ENCODE measurements around the gene PPP2R2C. TPM values are rescaled to one million over a fixed set of nuclear protein-coding genes. Genes with fewer than 3 reads are reported as not detected.

The PPP2R2C gene
- polyA plus RNA-seq, 1 of the 3 experiments (the other 2 are of a cell fraction), result 0.21 TPM

DNA sequence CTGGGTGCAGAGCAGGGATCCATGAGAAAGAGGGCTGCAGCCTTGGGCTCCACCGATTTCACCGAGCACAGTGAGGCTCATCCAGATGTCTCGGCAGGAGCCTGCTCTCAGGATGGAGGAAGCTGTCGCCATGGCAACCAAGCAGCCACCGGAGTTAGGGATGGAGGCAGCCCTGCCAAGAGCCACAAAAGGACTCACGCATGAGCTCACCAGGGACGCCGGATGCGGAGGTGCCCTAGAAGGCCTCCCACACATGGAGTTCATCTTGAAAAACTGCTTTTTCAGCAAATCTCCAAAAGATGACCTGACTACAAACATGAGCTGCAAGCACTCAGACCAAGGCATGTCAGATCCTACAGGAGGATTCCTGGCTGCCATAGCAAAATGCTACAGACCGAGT is 112.0 kb downstream of the PPP2R2C start (continued):
- TF ChIP-seq USF1 (IDR thresholded peaks at IDR 0.05; ENCODE audit: borderline replicate concordance, low read depth) (no peak), NRF1 (IDR thresholded peaks at IDR 0.05; ENCODE audit: low read depth, low read length) (no peak)
- TF ChIP-seq, protein P1, sequence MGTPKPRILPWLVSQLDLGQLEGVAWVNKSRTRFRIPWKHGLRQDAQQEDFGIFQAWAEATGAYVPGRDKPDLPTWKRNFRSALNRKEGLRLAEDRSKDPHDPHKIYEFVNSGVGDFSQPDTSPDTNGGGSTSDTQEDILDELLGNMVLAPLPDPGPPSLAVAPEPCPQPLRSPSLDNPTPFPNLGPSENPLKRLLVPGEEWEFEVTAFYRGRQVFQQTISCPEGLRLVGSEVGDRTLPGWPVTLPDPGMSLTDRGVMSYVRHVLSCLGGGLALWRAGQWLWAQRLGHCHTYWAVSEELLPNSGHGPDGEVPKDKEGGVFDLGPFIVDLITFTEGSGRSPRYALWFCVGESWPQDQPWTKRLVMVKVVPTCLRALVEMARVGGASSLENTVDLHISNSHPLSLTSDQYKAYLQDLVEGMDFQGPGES (IDR thresholded peaks at IDR 0.05; ENCODE audit: low read depth, low read length), result no peak

- TF ChIP-seq GATA2 (CRISPR knock-in tag; IDR thresholded peaks at IDR 0.05), result no peak
- no peak for TF ChIP-seq NRF1 (IDR thresholded peaks at IDR 0.05; ENCODE audit: low read depth, low read length)
- TF ChIP-seq EP300 (IDR thresholded peaks at IDR 0.05; ENCODE audit: borderline replicate concordance in 1 of 2, low read depth in 1 of 2, low read length in 1 of 2), result no peak
- TF ChIP-seq NFIC (IDR thresholded peaks at IDR 0.05; ENCODE audit: borderline replicate concordance), result no peak
- TF ChIP-seq FOSL2 (IDR thresholded peaks at IDR 0.05; ENCODE audit: borderline replicate concordance, low read depth), result no peak
- no peak for TF ChIP-seq CHD2 (IDR thresholded peaks at IDR 0.05; ENCODE audit: low read length, partially characterized antibody)
- TF ChIP-seq TCF12 (IDR thresholded peaks at IDR 0.05), result no peak
- TF ChIP-seq, protein P2, sequence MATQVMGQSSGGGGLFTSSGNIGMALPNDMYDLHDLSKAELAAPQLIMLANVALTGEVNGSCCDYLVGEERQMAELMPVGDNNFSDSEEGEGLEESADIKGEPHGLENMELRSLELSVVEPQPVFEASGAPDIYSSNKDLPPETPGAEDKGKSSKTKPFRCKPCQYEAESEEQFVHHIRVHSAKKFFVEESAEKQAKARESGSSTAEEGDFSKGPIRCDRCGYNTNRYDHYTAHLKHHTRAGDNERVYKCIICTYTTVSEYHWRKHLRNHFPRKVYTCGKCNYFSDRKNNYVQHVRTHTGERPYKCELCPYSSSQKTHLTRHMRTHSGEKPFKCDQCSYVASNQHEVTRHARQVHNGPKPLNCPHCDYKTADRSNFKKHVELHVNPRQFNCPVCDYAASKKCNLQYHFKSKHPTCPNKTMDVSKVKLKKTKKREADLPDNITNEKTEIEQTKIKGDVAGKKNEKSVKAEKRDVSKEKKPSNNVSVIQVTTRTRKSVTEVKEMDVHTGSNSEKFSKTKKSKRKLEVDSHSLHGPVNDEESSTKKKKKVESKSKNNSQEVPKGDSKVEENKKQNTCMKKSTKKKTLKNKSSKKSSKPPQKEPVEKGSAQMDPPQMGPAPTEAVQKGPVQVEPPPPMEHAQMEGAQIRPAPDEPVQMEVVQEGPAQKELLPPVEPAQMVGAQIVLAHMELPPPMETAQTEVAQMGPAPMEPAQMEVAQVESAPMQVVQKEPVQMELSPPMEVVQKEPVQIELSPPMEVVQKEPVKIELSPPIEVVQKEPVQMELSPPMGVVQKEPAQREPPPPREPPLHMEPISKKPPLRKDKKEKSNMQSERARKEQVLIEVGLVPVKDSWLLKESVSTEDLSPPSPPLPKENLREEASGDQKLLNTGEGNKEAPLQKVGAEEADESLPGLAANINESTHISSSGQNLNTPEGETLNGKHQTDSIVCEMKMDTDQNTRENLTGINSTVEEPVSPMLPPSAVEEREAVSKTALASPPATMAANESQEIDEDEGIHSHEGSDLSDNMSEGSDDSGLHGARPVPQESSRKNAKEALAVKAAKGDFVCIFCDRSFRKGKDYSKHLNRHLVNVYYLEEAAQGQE (IDR thresholded peaks at IDR 0.05; ENCODE audit: low read depth, low read length), result no peak
- TF ChIP-seq JUND (IDR thresholded peaks at IDR 0.05), result no peak
- no peak for TF ChIP-seq MEF2A (IDR thresholded peaks at IDR 0.05; ENCODE audit: borderline replicate concordance, low read depth)
- TF ChIP-seq RAD21 (IDR thresholded peaks at IDR 0.05; ENCODE audit: low read length), result no peak
- no peak for TF ChIP-seq POLR2AphosphoS5 (IDR thresholded peaks at IDR 0.05; ENCODE audit: low read depth, low read length)
- TF ChIP-seq RFX5 (IDR thresholded peaks at IDR 0.05; ENCODE audit: low read length), result no peak
- H3K27me3 ChIP-seq (ENCODE audit: insufficient read depth), result no peaks in the 10 kb centered on the region
- no peaks in the 10 kb centered on the region for H3F3A ChIP-seq (replicated peaks; ENCODE audit: insufficient read depth)
- ChIA-PET CTCF (interaction anchor here (0.7 to 2.5 kb wide), 7 partner anchors 13 to 189 kb away, joined by 3 to 12 read pairs (median 3); no protein-coding TSS in a partner anchor), POLR2A (no interaction called here)
- no peak overlapping the region for H3K9ac ChIP-seq
- no peaks in the 10 kb centered on the region for H3K9me2 ChIP-seq
- H4K20me1 ChIP-seq (ENCODE audit: insufficient read depth), result no peaks in the 10 kb centered on the region
- 38% methylated on average over 7 of the region's 11 CpGs for WGBS (ENCODE audit: low lambda C conversion rate)
- H3K79me2 ChIP-seq (ENCODE audit: insufficient read depth), result no peaks in the 10 kb centered on the region
- H3K4me2 ChIP-seq, result no peak overlapping the region
- no peaks in the 10 kb centered on the region for H3K9me3 ChIP-seq
- H3K36me3 ChIP-seq (replicated peaks in 1 of 2; ENCODE audit: control insufficient read depth in 1 of 2, insufficient read depth in 2 of 2, low read length in 1 of 2), result no peaks in the 10 kb centered on the region
- DNase-seq, result no peak
- H3K4me1 ChIP-seq (ENCODE audit: control insufficient read depth in 1 of 2, insufficient read depth in 2 of 2, low read depth in 1 of 2, low read length in 1 of 2), result peaks cover 0 to 11% of the 10 kb centered on the region in 2 experiments; a peak in 1 of 4 replicates
- H2AFZ ChIP-seq (ENCODE audit: low read depth), result no peak overlapping the region
- no peak overlapping the region for H3K4me3 ChIP-seq (ENCODE audit: low read depth in 2 of 2, low read length in 1 of 2)
- peak overlapping the region in 1 of 2 experiments; percentile 39; a peak in 2 of 4 replicates for H3K27ac ChIP-seq (ENCODE audit: low read depth in 2 of 2, low read length in 1 of 2)
Measured at GRCh38 chr4:6359536-6360308, 112.7 kb downstream of the PPP2R2C start.

All from SK-N-SH (cell line).